ENCODE data around the gene SORCS1.
"Not testable (repeated sequence)": the region's sequence is repeated elsewhere in the genome, so short reads cannot be mapped to it uniquely, and the experiment has no call there.

Gene SORCS1

DNA sequence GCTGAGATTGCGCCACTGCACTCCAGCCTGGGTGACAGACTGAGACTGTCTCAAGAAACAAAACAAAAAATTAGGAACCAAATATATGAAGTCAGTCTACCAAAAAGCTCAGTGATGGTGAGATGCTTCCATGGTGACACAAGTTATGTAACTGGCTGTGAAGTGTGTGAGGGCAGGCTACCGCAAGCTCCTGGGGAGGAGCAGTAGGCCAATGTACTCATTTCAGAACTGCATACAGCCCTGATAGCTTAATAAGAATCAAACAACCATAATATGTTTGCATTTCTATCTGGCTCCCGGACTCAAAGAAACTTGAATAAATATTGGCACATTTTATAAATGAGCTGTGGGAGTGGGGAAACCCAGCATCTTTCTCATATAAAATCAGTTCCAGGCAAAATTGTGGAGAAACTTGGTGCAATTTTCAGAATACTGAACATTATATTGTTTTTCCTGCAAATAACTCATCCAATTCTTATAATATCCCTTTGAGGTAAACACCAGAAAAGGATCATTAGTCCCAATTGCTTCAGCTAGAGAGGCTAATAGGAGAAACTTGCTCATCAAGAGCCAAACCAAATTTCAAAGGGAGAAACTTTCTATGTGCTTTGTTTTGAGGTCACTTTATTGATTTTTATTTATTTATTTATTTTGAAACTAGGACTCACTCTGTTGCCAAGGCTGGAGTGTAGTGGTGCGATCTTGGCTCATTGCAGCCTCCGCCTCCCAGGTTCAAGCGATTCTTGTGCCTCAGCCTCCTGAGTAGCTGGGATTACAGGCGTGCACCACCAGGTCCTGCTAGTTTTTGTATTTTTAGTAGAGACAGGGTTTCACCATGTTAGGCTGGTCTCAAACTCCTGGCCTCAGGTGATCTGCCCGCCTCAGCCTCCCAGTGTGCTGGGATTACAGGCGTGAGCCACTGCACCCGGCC lies 127.0 kb downstream of the SORCS1 start:
- Mint-ChIP-seq H3K27ac (no peak overlapping the region), H3K27me3 (no peaks in the 10 kb centered on the region), H3K9me3 (no peaks in the 10 kb centered on the region), H3K4me3 (no peak overlapping the region), H3K36me3 (ENCODE audit: low read depth) (no peaks in the 10 kb centered on the region), H3K4me1 (ENCODE audit: low read depth) (no peaks in the 10 kb centered on the region)

DNA sequence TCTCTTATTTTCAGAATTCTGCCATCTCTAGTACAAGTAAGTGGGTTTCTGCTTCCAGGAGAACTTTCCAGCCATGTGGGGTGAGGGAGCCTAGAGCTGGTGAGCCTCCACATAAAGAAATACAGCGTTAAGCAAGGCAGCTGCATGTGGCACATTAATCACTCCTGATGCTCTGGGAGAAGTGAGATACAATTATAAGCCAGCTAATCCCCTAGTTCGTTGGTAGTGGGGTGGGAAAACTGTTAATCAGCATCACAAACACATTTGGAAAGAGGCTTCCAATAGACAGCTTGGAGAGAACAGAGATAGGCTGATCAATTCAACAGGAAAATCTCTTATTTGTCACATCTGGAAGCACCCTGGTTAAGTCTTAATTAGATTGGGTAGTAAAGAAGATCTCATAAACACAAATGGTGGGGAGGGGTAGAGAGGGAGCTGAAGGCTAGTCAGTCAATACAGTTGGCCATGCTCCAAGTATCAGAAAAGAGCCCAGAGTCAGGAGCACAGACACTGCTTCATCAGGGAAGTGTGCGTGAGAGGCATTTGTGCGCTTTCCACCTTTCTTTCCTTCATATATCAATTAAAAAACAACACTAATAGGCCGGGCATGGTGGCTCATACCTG lies 130.6 kb downstream of the SORCS1 start:
- Mint-ChIP-seq H3K4me1 (ENCODE audit: low read depth) (no peaks in the 10 kb centered on the region), H3K4me3 (no peak overlapping the region), H3K27ac (no peak overlapping the region), H3K36me3 (ENCODE audit: low read depth) (no peaks in the 10 kb centered on the region), H3K9me3 (no peaks in the 10 kb centered on the region), H3K27me3 (no peaks in the 10 kb centered on the region)

- Mint-ChIP-seq H3K27me3 (no peaks in the 10 kb centered on the region), H3K4me1 (ENCODE audit: low read depth) (no peaks in the 10 kb centered on the region), H3K9me3 (no peaks in the 10 kb centered on the region), H3K4me3 (no peak overlapping the region), H3K36me3 (ENCODE audit: low read depth) (no peaks in the 10 kb centered on the region), H3K27ac (no peak overlapping the region)
These were observed 131.7 kb downstream of the SORCS1 start for GRCh38 chr10:107032700-107033401.

- Mint-ChIP-seq H3K36me3 (ENCODE audit: low read depth) (no peaks in the 10 kb centered on the region), H3K27me3 (no peaks in the 10 kb centered on the region), H3K4me1 (ENCODE audit: low read depth) (no peaks in the 10 kb centered on the region), H3K9me3 (no peaks in the 10 kb centered on the region), H3K27ac (no peak overlapping the region), H3K4me3 (no peak overlapping the region)
These were observed 132.4 kb downstream of the SORCS1 start for GRCh38 chr10:107031931-107032699.

DNA sequence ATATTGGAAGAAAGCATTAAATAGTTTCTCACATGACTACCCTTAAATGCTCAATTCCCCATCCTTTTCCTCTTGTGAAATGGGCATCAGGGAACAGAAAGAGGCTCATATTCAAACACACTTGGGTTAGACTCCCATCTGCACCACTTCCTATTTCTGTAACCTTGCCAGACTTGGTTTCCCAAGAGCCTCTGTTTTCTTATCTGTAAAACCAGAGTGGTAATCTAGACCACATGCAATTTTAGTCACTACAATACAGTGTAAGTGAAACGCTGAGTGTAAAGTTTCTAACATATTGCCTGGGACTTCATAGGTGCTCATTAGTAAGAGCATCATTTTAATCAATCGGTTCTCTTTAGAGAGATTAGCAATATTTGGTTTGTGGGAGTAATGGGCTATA lies 136.3 kb downstream of the SORCS1 start:
- no peaks in the 10 kb centered on the region for H3K4me1 Mint-ChIP-seq (ENCODE audit: low read depth)
- no peaks in the 10 kb centered on the region for H3K9me3 Mint-ChIP-seq
- no peak overlapping the region for H3K27ac Mint-ChIP-seq
- H3K27me3 Mint-ChIP-seq = no peaks in the 10 kb centered on the region
- H3K4me3 Mint-ChIP-seq = no peak overlapping the region
- no peaks in the 10 kb centered on the region for H3K36me3 Mint-ChIP-seq (ENCODE audit: low read depth)

GRCh38 chr10:107025676-107026075 lies 138.8 kb downstream of the SORCS1 start:
- no peak overlapping the region for H3K4me3 Mint-ChIP-seq
- H3K27me3 Mint-ChIP-seq = no peaks in the 10 kb centered on the region
- no peaks in the 10 kb centered on the region for H3K36me3 Mint-ChIP-seq (ENCODE audit: low read depth)
- no peaks in the 10 kb centered on the region for H3K9me3 Mint-ChIP-seq
- no peak overlapping the region for H3K27ac Mint-ChIP-seq
- no peaks in the 10 kb centered on the region for H3K4me1 Mint-ChIP-seq (ENCODE audit: low read depth)

DNA sequence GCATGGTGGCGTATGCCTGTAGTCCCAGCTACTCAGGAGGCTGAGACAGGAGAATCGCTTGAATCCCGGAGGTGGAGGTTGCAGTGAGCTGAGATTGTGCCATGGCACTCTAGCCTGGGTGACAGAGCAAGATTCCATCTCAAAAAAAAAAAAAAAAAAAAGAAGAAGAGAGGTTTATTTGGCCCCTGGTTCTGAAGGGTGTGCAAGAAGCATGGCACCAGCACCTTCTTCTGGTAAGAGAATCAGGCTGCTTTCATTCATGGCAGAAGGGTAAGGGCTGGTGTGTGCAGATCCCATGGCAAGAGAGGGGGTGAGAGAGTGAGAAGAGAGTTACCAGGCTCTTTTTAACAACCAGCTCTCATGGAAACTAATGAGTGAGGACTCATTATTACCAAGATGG lies 140.5 kb downstream of the SORCS1 start:
- not testable (repeated sequence) for H3K27me3 Mint-ChIP-seq; H3K9me3 Mint-ChIP-seq; H3K36me3 Mint-ChIP-seq (ENCODE audit: low read depth); H3K4me3 Mint-ChIP-seq; H3K27ac Mint-ChIP-seq; H3K4me1 Mint-ChIP-seq (ENCODE audit: low read depth)

DNA sequence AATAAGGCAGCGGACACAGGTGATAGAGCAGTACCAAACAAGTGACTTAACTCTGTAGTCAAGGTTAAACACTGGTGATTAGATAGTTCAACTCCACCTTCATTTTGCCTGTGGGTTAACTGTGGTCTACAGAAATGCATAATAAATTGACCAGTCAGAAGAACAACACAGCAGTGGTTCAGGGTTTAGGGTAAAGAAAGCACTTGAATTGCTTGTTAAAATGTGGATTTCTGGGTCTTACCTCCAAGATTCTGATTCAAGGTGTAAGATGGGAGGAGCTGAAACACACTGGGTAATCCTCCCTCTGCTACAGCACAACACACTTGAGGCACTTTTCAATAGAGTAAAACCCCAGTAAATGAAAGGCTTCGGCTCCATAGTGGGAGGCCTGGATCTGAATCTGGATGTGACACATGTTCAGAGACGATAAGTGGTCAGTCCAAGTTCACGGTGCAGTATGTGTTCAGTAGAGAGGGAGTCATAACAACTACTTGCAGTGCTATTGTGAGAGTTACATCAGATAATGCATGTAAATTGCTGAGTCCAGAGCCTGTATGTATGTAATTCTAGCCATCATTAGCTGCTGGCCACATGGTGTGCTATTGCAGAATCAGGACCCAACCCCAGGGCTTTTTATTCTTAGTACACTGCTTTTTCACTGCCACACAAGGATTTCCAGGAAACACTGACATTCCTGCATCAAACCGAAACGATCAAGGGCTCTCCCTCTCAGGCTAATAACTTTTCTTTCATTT lies 141.7 kb downstream of the SORCS1 start:
- Mint-ChIP-seq H3K4me1 (ENCODE audit: low read depth) (no peaks in the 10 kb centered on the region), H3K36me3 (ENCODE audit: low read depth) (no peaks in the 10 kb centered on the region), H3K27ac (no peak overlapping the region), H3K27me3 (no peaks in the 10 kb centered on the region), H3K4me3 (no peak overlapping the region), H3K9me3 (no peaks in the 10 kb centered on the region)

DNA sequence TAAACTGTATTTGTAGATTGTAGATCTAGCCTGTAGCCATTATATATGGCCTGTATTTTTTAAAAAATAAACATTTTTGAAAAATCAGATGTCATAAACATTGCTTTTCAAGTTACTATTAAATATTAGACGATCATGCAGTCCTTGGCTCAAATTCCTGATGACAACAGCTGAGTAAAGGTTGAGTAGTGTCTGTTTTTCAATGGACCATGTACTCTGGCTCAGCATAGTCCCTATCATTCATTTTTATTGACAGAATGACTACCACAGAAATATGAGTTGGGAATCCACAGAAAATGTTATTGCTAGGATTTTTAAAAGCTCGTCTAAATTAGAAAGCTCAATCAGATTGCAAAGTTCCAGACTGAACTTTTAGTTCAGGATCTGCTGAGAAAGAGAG lies 145.4 kb downstream of the SORCS1 start:
- Mint-ChIP-seq H3K4me3 (no peak overlapping the region), H3K27ac (no peak overlapping the region), H3K4me1 (ENCODE audit: low read depth) (no peaks in the 10 kb centered on the region), H3K9me3 (no peaks in the 10 kb centered on the region), H3K27me3 (no peaks in the 10 kb centered on the region), H3K36me3 (ENCODE audit: low read depth) (no peaks in the 10 kb centered on the region)

- H3K27ac Mint-ChIP-seq = no peak overlapping the region
- H3K9me3 Mint-ChIP-seq = no peaks in the 10 kb centered on the region
- no peaks in the 10 kb centered on the region for H3K36me3 Mint-ChIP-seq (ENCODE audit: low read depth)
- H3K4me3 Mint-ChIP-seq = no peak overlapping the region
- H3K27me3 Mint-ChIP-seq = no peaks in the 10 kb centered on the region
- H3K4me1 Mint-ChIP-seq (ENCODE audit: low read depth) = no peaks in the 10 kb centered on the region
These were observed 151.1 kb downstream of the SORCS1 start for GRCh38 chr10:107013258-107014006.

DNA sequence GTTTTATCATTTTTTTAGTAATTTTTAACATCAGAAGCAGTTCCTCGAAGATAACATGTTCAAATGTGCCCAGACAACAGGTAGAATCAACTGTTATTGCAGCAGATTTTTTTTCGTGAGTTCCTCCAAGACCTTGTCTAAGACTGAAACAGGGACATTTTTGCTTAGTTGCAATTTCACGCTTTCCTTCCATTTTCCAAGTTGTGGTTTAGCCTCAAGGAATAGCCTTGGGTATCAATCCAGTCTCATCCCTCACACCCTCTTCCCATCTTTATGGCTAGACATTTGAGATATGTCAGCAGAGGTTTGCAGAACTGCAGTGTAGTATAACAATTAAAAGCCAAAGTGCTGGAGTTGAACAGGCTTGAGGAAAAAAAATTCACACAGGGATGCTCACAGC lies 152.5 kb downstream of the SORCS1 start:
- Mint-ChIP-seq H3K27ac (no peak overlapping the region), H3K9me3 (no peaks in the 10 kb centered on the region), H3K4me1 (ENCODE audit: low read depth) (no peaks in the 10 kb centered on the region), H3K4me3 (no peak overlapping the region), H3K27me3 (no peaks in the 10 kb centered on the region), H3K36me3 (ENCODE audit: low read depth) (no peaks in the 10 kb centered on the region)

- H3K27ac Mint-ChIP-seq = no peak overlapping the region
- no peak overlapping the region for H3K4me3 Mint-ChIP-seq
- H3K36me3 Mint-ChIP-seq (ENCODE audit: low read depth) = no peaks in the 10 kb centered on the region
- H3K4me1 Mint-ChIP-seq (ENCODE audit: low read depth) = no peaks in the 10 kb centered on the region
- H3K27me3 Mint-ChIP-seq = no peaks in the 10 kb centered on the region
- no peaks in the 10 kb centered on the region for H3K9me3 Mint-ChIP-seq
These were observed 153.4 kb downstream of the SORCS1 start for GRCh38 chr10:107011105-107011504.

DNA sequence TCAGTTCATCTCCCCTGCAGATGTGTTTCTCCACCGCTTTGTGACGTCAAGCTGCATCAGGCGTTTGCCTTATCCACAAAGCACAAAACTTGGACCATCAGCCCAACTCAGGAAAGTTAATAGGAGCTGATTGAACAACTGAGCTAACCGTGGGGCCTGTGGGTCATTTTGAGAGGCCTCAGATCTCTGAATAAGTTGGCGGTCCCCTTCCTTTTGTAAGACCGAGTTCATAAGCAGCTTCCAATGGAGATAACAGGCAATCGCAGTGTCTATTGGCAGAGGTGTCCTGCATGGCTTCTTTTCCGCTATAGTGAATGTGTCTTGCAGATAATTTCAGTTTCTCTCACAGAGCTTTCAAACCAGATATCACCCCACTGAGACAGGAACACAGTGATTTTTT lies 154.0 kb downstream of the SORCS1 start:
- H3K27ac Mint-ChIP-seq = no peak overlapping the region
- no peak overlapping the region for H3K4me3 Mint-ChIP-seq
- no peaks in the 10 kb centered on the region for H3K36me3 Mint-ChIP-seq (ENCODE audit: low read depth)

GRCh38 chr10:107004362-107004761 lies 160.1 kb downstream of the SORCS1 start:
- H3K27ac Mint-ChIP-seq = no peak overlapping the region
- H3K9me3 Mint-ChIP-seq = peaks cover 5% of the 10 kb centered on the region

More for the DNA sequence above, 154.0 kb downstream of the SORCS1 start:
- Mint-ChIP-seq H3K9me3 (no peaks in the 10 kb centered on the region), H3K27me3 (no peaks in the 10 kb centered on the region), H3K4me1 (ENCODE audit: low read depth) (no peaks in the 10 kb centered on the region)

More at GRCh38 chr10:107004362-107004761, 160.1 kb downstream of the SORCS1 start:
- no peaks in the 10 kb centered on the region for H3K27me3 Mint-ChIP-seq
- H3K36me3 Mint-ChIP-seq (ENCODE audit: low read depth) = no peaks in the 10 kb centered on the region
- H3K4me1 Mint-ChIP-seq (ENCODE audit: low read depth) = no peaks in the 10 kb centered on the region
- no peak overlapping the region for H3K4me3 Mint-ChIP-seq
